Ecto neural progenitor cell (in vitro differentiated cells): ENCODE measurements around the gene GPC6.
"Not testable (repeated sequence)": the region's sequence is repeated elsewhere in the genome, so short reads cannot be mapped to it uniquely, and the experiment has no call there.

ENCODE experiments used
- DNase-seq: peaks from one replicate; pipeline ENCODE4 v3.0.0-alpha.2; 2018; ENCODE audit warnings: low spot score

The GPC6 gene

GRCh38 chr13:93318534-93319254 is 92.1 kb downstream of the GPC6 start:
- DNase-seq = no peak

- no peak for DNase-seq
Measured at GRCh38 chr13:93320942-93321341, 94.3 kb downstream of the GPC6 start.

GRCh38 chr13:93323880-93324279 is 97.3 kb downstream of the GPC6 start:
- DNase-seq = not testable (repeated sequence)

DNA sequence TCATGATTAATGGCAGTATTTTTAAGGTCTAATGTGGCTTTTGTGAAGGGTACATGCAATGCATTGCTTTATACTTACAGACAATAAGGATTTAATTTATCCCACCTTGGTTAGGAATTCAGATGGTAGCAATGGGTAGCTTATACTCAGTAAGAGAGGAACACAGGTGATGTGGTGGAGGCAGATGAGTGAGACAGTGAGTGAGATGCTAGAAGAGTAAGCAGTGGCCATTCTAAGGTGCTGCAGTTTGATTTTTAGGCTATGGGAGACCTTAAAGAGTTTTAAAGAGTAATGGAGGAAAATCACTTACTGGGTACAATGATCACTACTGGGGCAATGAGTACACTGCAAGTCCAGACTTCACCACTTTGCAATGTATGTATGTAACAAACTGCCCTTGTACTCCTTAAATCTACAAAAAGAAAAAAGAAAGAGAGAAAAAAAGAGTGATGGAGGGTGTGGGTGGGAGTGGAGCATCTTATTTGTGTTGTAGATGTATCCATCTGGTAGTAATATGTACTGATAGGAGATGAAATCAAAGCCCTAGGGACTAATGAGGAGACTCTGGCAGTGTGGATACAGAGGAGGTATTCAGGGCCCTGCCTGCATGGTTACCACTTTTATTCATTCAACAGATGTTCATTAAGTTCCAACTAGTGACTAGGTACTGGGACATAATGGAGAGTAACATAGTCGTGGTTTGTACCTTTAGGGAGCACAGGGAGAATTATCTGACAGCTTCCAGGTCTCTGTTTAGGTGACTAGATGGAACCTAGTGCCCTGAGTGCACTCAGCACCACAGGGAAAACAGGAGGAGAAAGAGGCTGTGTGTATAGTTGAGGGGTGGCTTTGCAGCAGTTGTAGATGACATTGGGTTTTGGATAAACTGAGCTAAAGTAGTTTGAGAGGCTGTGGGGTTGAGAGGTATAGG is 99.0 kb downstream of the GPC6 start:
- no peak for DNase-seq

DNA sequence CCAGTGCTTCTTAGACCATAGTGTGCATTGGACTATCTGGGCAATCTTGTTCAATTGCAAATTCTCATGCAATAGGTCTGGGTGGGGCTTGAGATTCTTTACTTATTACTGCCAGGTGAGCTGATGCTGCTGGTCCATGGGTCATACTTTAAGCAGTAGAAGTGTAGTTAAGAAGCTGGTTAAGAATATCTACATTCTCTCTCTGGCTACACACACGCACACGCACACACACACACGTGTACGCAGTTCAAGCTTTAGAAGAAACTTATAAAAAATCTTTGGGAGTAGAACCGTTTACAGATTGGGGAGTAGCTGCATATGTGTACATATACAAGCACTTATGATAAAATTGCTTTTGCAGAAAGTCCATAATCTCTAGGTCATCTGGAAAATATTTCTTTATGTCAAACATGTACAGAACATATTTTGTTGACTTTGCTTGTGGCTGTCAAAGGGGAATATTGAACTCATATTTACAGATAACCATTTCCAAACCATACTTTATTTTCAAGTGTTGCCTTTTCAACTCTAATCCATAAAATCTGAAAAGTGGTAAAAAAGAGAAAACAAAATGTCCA is 99.7 kb downstream of the GPC6 start:
- no peak for DNase-seq

GRCh38 chr13:93328943-93329342 is 102.3 kb downstream of the GPC6 start:
- no peak for DNase-seq

DNA sequence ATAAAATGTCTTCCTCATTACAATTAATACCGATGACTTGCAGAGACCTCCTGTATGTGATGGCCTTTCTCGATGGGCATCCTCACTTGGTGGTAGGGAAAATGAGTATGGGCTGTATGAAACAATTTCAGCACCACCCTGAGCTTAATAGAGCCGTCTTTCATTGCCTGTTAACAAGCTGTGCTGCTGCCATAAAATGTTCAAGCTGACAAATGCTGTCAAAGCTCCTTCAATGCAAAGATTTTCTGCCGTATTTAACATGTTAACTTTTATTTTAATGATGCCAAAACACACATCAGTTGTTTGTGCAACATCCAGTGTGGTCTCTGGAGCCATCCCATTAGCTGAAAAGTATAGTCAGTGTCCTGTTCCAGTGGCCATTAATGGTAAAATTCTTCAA is 110.1 kb downstream of the GPC6 start:
- DNase-seq = no peak

GRCh38 chr13:93338030-93338429 is 111.4 kb downstream of the GPC6 start:
- DNase-seq = no peak

DNA sequence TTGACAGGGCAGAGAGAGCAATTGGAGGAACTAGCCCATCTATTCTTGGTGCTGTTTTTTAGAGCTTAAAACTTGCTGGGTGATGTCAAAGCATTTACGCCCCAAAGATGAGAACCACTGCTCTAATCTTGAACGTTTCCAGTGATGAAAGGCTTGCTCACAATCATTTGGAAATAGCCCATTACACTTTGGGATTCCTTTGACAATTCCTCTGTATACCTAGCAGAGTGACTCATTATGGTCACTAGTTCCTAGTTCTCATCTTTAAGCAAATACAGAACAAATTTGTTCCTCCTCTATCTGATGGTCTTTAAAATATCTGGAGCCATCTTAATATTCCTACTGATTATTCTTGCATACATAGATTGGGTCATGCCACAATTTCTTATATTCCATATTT is 112.3 kb downstream of the GPC6 start:
- no peak for DNase-seq

DNA sequence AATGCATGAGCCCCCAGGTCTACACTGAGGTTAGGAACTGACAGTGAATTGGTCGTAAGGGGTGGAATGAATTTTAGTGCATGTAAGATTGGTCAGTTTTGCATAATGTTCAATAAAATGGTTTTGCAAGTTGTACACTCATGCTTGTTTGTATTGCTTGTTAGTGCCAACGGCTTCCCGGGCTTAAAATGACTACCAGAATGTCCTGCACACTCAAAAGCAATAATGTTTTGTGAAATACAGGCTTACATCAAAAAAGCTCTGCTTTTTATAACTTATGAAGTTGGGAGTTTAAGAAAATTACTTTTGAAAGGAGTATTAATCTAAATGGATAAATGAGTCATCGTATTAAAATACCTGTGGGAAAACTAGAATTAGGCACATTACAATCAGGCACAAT is 112.9 kb downstream of the GPC6 start:
- DNase-seq = no peak

GRCh38 chr13:93341517-93341916 is 114.9 kb downstream of the GPC6 start:
- DNase-seq = no peak

GRCh38 chr13:93343097-93343496 is 116.5 kb downstream of the GPC6 start:
- DNase-seq = no peak

- DNase-seq = no peak
Measured at GRCh38 chr13:93344048-93344705, 117.6 kb downstream of the GPC6 start.

GRCh38 chr13:93345024-93345423 is 118.4 kb downstream of the GPC6 start:
- no peak for DNase-seq

DNA sequence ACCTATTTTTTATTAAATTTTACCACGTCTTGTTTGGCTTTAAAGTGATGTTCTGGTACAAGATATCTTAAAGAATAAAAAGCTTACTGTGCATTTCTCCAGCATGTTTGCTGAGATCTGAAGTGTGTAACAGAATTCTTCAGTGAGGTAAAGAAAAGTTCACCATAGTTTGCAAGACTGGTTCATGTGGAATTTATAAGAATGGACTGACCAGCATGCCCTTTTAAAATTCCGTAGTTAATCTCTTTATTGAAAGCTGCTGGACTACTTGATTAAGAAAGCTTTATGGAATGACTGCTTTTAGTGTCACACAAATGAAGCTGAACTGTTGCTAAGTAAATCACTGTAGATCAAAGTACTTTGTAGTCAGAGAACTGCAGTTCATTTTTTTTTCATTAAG is 119.2 kb downstream of the GPC6 start:
- DNase-seq = no peak

- no peak for DNase-seq
Measured at GRCh38 chr13:93352616-93353015, 126.0 kb downstream of the GPC6 start.

- DNase-seq = no peak
Measured at GRCh38 chr13:93355094-93355493, 128.5 kb downstream of the GPC6 start.

GRCh38 chr13:93356469-93356868 is 129.9 kb downstream of the GPC6 start:
- no peak for DNase-seq

GRCh38 chr13:93360021-93360420 is 133.4 kb downstream of the GPC6 start:
- DNase-seq = no peak

GRCh38 chr13:93361703-93362102 is 135.1 kb downstream of the GPC6 start:
- no peak for DNase-seq

GRCh38 chr13:93364166-93364565 is 137.6 kb downstream of the GPC6 start:
- DNase-seq = no peak

- DNase-seq = no peak
Measured at GRCh38 chr13:93368296-93368695, 141.7 kb downstream of the GPC6 start.
